ENCODE measurements around the gene FSHR. TPM values are rescaled to one million over a fixed set of nuclear protein-coding genes. Genes with fewer than 3 reads are reported as not detected.

Gene FSHR
- total and polyA plus RNA-seq, 12 donors = 0.06 to 0.42 TPM; not detected in 10

- Histone ChIP-seq H3K27ac (no peak overlapping the region), H3K27me3 (no peaks in the 10 kb centered on the region), H3K9me3 (replicated peaks in 1 of 3) (no peaks in the 10 kb centered on the region), H3K4me1 (replicated peaks in 1 of 2) (no peaks in the 10 kb centered on the region), H3K36me3 (replicated peaks in 1 of 2) (no peaks in the 10 kb centered on the region), H3K4me3 (no peak overlapping the region)
- intact Hi-C loops (cut with DNase I) = no loop called here
- DNase-seq = no peak
- no peak for TF ChIP-seq POLR2A (IDR thresholded peaks at IDR 0.05)
- no peak for TF ChIP-seq CTCF (IDR thresholded peaks at IDR 0.05)
- 45 to 60% (median 53%) methylated on average over 2 of the region's 2 CpGs for WGBS, 4 donors
These were observed 48.8 kb downstream of the FSHR start for GRCh38 chr2:49105506-49105905.

GRCh38 chr2:49102146-49102545 is 52.2 kb downstream of the FSHR start:
- Histone ChIP-seq H3K4me3 (no peak overlapping the region), H3K4me1 (replicated peaks in 1 of 2) (no peaks in the 10 kb centered on the region), H3K36me3 (replicated peaks in 1 of 2) (no peaks in the 10 kb centered on the region), H3K27ac (no peak overlapping the region), H3K9me3 (replicated peaks in 1 of 3) (no peaks in the 10 kb centered on the region), H3K27me3 (no peaks in the 10 kb centered on the region)
- TF ChIP-seq CTCF (IDR thresholded peaks at IDR 0.05) = no peak
- no peak for TF ChIP-seq POLR2A (IDR thresholded peaks at IDR 0.05)
- WGBS, 4 donors = 29 to 40% (median 36%) methylated on average over 1 of the region's 1 CpG
- intact Hi-C loops (cut with DNase I) = no loop called here
- DNase-seq = no peak

- 57 to 66% (median 59%) methylated on average over 2 of the region's 2 CpGs for whole genome bisulfite sequencing, 4 donors
- DNase-seq = no peak
- intact Hi-C loops (cut with DNase I) = no loop called here
- no peaks in the 10 kb centered on the region for H3K27me3 ChIP-seq
- H3K27ac ChIP-seq = no peak overlapping the region
- H3K4me3 ChIP-seq = no peak overlapping the region
- no peaks in the 10 kb centered on the region for H3K9me3 ChIP-seq (replicated peaks in 1 of 3)
- no peaks in the 10 kb centered on the region for H3K36me3 ChIP-seq (replicated peaks in 1 of 2)
- TF ChIP-seq CTCF (IDR thresholded peaks at IDR 0.05) (no peak), POLR2A (IDR thresholded peaks at IDR 0.05) (no peak)
- no peaks in the 10 kb centered on the region for H3K4me1 ChIP-seq (replicated peaks in 1 of 2)
These were observed 73.6 kb downstream of the FSHR start for GRCh38 chr2:49080681-49081080.

GRCh38 chr2:49070716-49071115 is 83.6 kb downstream of the FSHR start:
- H3K4me3 ChIP-seq = no peak overlapping the region
- H3K36me3 ChIP-seq (replicated peaks in 1 of 2) = no peaks in the 10 kb centered on the region
- no peak for DNase-seq
- H3K27me3 ChIP-seq = no peaks in the 10 kb centered on the region
- no peaks in the 10 kb centered on the region for H3K4me1 ChIP-seq (replicated peaks in 1 of 2)
- intact Hi-C loops (cut with DNase I) = no loop called here
- H3K9me3 ChIP-seq (replicated peaks in 1 of 3) = no peaks in the 10 kb centered on the region
- no peak overlapping the region for H3K27ac ChIP-seq
- no peak for TF ChIP-seq POLR2A (IDR thresholded peaks at IDR 0.05)
- no peak for TF ChIP-seq CTCF (IDR thresholded peaks at IDR 0.05)
- WGBS, 4 donors = 38 to 47% (median 42%) methylated on average over 2 of the region's 2 CpGs

All from adrenal gland (tissue), 12 donors.